IMR-90 (cell line): ENCODE results near the gene UBE2D4. TPM values are rescaled to one million over a fixed set of nuclear protein-coding genes. Genes with fewer than 3 reads are reported as not detected.
A peak's percentile ranks its signal among the peaks of the same experiment; 100 is the strongest.
"Not testable (repeated sequence)": the region's sequence is repeated elsewhere in the genome, so short reads cannot be mapped to it uniquely, and the experiment has no call there.

Source experiments
- ATAC-seq: fragments of 200-7000 bp; cut with Tn5 transposase; 2 replicates; pipeline ENCODE4 v1.9.1; 2020; ENCODE audit warnings: low read depth, mild to moderate bottlenecking, moderate library complexity
- BruUV-seq: library from RNA; stranded (reverse); fragments of 400-500 nt; replicated peaks from 2 replicates; lab custom pipeline; 2021; lab: Mats Ljungman, UMichigan
- CTCF ChIA-PET: fragments of 300-600 bp; formaldehyde crosslinking; extraction: SDS; loops from one replicate; lab custom pipeline; 2021; ENCODE audit warnings: antibody characterized with exemption; lab: Yijun Ruan, JAX
- POLR2A ChIA-PET: fragments of 300-600 bp; sonication (Branson Sonifier 250); formaldehyde crosslinking; loops from one replicate; lab custom pipeline; 2022; ENCODE audit warnings: antibody characterized with exemption; ENCODE audit not compliant: unreplicated experiment; lab: Charles Lee
- DNase-seq: peaks from one replicate; pipeline ENCODE4 v3.0.0; 2013
- H2AFZ ChIP-seq: replicated peaks from 2 replicates; pipeline ENCODE3; 2013; ENCODE audit warnings: low read length, mild to moderate bottlenecking; ENCODE audit not compliant: poor library complexity
- H2AK5ac ChIP-seq: 2 replicates; pipeline ENCODE4 v1.6.1; 2013; ENCODE audit warnings: low read depth, low read length, inconsistent platforms
- H2AK9ac ChIP-seq: replicated peaks from 2 replicates; pipeline ENCODE3; 2013; ENCODE audit warnings: mild to moderate bottlenecking, low read depth, low read length, moderate library complexity; ENCODE audit not compliant: poor library complexity
- H2BK120ac ChIP-seq: 2 replicates; pipeline ENCODE4 v1.6.1; 2013; ENCODE audit warnings: low read depth, low read length, inconsistent platforms
- H2BK15ac ChIP-seq: 3 replicates; pipeline ENCODE4 v1.6.1; 2013; ENCODE audit warnings: low read depth, low read length, inconsistent platforms
- H2BK20ac ChIP-seq: 2 replicates; pipeline ENCODE4 v1.6.1; 2013; ENCODE audit warnings: low read depth, mild to moderate bottlenecking, inconsistent platforms, low read length, moderate library complexity
- H2BK5ac ChIP-seq: 2 replicates; pipeline ENCODE4 v1.6.1; 2013; ENCODE audit warnings: mild to moderate bottlenecking, low read depth, low read length, inconsistent platforms; ENCODE audit not compliant: poor library complexity, severe bottlenecking
- H3K14ac ChIP-seq: replicated peaks from 2 replicates; pipeline ENCODE4 v1.6.1; 2013; ENCODE audit warnings: low read depth, low read length, inconsistent platforms
- H3K18ac ChIP-seq: 2 replicates; pipeline ENCODE4 v1.6.1; 2013; ENCODE audit warnings: low read depth, low read length, control low read depth
- H3K23ac ChIP-seq: 2 replicates; pipeline ENCODE4 v1.6.1; 2013; ENCODE audit warnings: low read depth, low read length, inconsistent platforms
- H3K27ac ChIP-seq: 2 replicates; pipeline ENCODE4 v1.5.1; 2013; ENCODE audit warnings: mild to moderate bottlenecking, control low read depth, low read length; ENCODE audit not compliant: insufficient read depth
- H3K27me3 ChIP-seq: 2 replicates; pipeline ENCODE4 v1.6.1; 2013; ENCODE audit warnings: low read length; ENCODE audit not compliant: control insufficient read depth, insufficient read depth
- H3K36me3 ChIP-seq: 2 replicates; pipeline ENCODE4 v1.6.1; 2013; ENCODE audit warnings: low read length, mixed read lengths; ENCODE audit not compliant: control insufficient read depth, insufficient read depth
- H3K4ac ChIP-seq: 2 replicates; pipeline ENCODE4 v1.6.1; 2013; ENCODE audit warnings: low read depth, low read length, inconsistent platforms
- H3K4me1 ChIP-seq: 2 replicates; pipeline ENCODE4 v1.6.1; 2013; ENCODE audit warnings: low read length, mixed read lengths; ENCODE audit not compliant: control insufficient read depth, insufficient read depth
- H3K4me2 ChIP-seq: 2 replicates; pipeline ENCODE4 v1.6.1; 2013; ENCODE audit warnings: low read depth, mild to moderate bottlenecking, control low read depth, low read length, moderate library complexity
- H3K4me3 ChIP-seq: 2 replicates; pipeline ENCODE4 v1.5.1; 2013; ENCODE audit warnings: low read depth, mild to moderate bottlenecking, control low read depth, low read length, moderate library complexity; ENCODE audit not compliant: insufficient read depth
- H3K56ac ChIP-seq: 2 replicates; pipeline ENCODE4 v1.6.1; 2013; ENCODE audit warnings: low read length, inconsistent platforms; ENCODE audit not compliant: insufficient read depth; ENCODE audit errors: extremely low read depth
- H3K79me1 ChIP-seq, 2 experiments: 2 replicates each; pipeline ENCODE4 v1.6.1; 2013; ENCODE audit warnings: low read length in 2 of 2, inconsistent platforms in 1 of 2, low read depth in 1 of 2
- H3K9ac ChIP-seq: 2 replicates; pipeline ENCODE4 v1.6.1; 2013; ENCODE audit warnings: low read depth, low read length, control low read depth
- H3K9me1 ChIP-seq: 2 replicates; pipeline ENCODE4 v1.6.1; 2013; ENCODE audit warnings: low read length, inconsistent platforms; ENCODE audit not compliant: insufficient read depth
- H3K9me3 ChIP-seq: 2 replicates; pipeline ENCODE4 v1.6.1; 2013; ENCODE audit warnings: low read length; ENCODE audit not compliant: control insufficient read depth, insufficient read depth
- H4K20me1 ChIP-seq: 2 replicates; pipeline ENCODE4 v1.6.1; 2013; ENCODE audit warnings: low read length, inconsistent platforms; ENCODE audit not compliant: insufficient read depth
- H4K5ac ChIP-seq: 2 replicates; pipeline ENCODE4 v1.6.1; 2013; ENCODE audit warnings: mild to moderate bottlenecking, low read depth, low read length, control low read depth
- H4K8ac ChIP-seq, 2 experiments: 2 replicates each; pipeline ENCODE4 v1.6.1; 2013; ENCODE audit warnings: low read depth in 2 of 2, low read length in 2 of 2, control low read depth in 1 of 2, inconsistent platforms in 1 of 2
- H4K91ac ChIP-seq: 2 replicates; pipeline ENCODE4 v1.6.1; 2013; ENCODE audit warnings: low read depth, low read length, inconsistent platforms; ENCODE audit not compliant: insufficient read depth
- CTCF ChIP-seq: conservative IDR thresholded peaks from 2 replicates; pipeline ENCODE4 v1.5.1; 2012; ENCODE audit warnings: mild to moderate bottlenecking, low read depth, low read length, improper control_type of control experiment
- MAZ ChIP-seq: IDR thresholded peaks from 2 replicates; pipeline ENCODE4 v1.6.1; 2012; ENCODE audit warnings: low read depth, mild to moderate bottlenecking, low read length, improper control_type of control experiment, moderate library complexity, borderline replicate concordance
- RAD21 ChIP-seq: IDR thresholded peaks from 2 replicates; pipeline ENCODE4 v1.6.1; 2012; ENCODE audit warnings: low read length, improper control_type of control experiment
- SMC3 ChIP-seq: fragments of 150-350 bp; IDR thresholded peaks from 2 replicates; pipeline ENCODE4 v1.6.1; 2016; ENCODE audit warnings: low read depth, mild to moderate bottlenecking, antibody characterized with exemption, low read length, moderate library complexity
- WGBS, 2 experiments: methylation state at CpG; one replicate each; pipeline versions ENCODE4 v1.1.5 to v1.1.7; 2013; ENCODE audit warnings: missing lambda C conversion rate in 2 of 2; ENCODE audit not compliant: insufficient read length in 1 of 2; ENCODE audit errors: extremely low coverage in 2 of 2; 5-methylcytosine and 5-hydroxymethylcytosine counted together
- dilution Hi-C: fragments of 300-500 bp; cut with HindIII; formaldehyde crosslinking; loops from one replicate; pipeline ENCODE4 v1.14.3; 2018; ENCODE audit warnings: low sequenced_read_pairs; ENCODE audit not compliant: unreplicated experiment
- in situ Hi-C: fragments of 300-500 bp; cut with MboI; formaldehyde crosslinking; loops from 3 replicates; pipeline ENCODE4 v1.14.3; 2019; ENCODE audit warnings: low sequenced_read_pairs, inconsistent platforms, mixed read lengths
- intact Hi-C: fragments of 100-400 bp; cut with micrococcal nuclease; formaldehyde crosslinking; loops from 2 replicates; pipeline ENCODE4 v1.10.0; 2022
- polyA plus RNA-seq, 3 experiments: library from polyadenylated mRNA; depleted of rRNA; stranded (reverse); fragments of >200 nt; gene quantifications; 2 replicates each; pipeline ENCODE4 v1.2.3, GENCODE V29; 2012; ENCODE audit warnings: low replicate concordance in 1 of 3
- total RNA-seq: library from RNA; depleted of rRNA; stranded (reverse); fragments of >200 nt; gene quantifications from 2 replicates; pipeline ENCODE4 v1.2.3, GENCODE V29; 2012

UBE2D4 gene
- total and polyA plus RNA-seq, 2 of the 4 experiments (the other 2 are of a cell fraction) = 9.7 to 10.5 TPM

- ATAC-seq = peak; percentile 99
- BruUV-seq, H3K4me1 ChIP-seq, H2AFZ ChIP-seq, H2AK9ac ChIP-seq, H3K27ac ChIP-seq, CTCF ChIA-PET, dilution Hi-C loops, H3K36me3 ChIP-seq, H3K9ac ChIP-seq, H3K18ac ChIP-seq, in situ Hi-C loops, H2BK120ac ChIP-seq, POLR2A ChIA-PET, H2AK5ac ChIP-seq, intact Hi-C loops, H3K4me3 ChIP-seq, H4K20me1 ChIP-seq, H3K79me1 ChIP-seq, H2BK20ac ChIP-seq, H3K23ac ChIP-seq, H4K5ac ChIP-seq, H3K4me2 ChIP-seq, H3K9me3 ChIP-seq, H2BK5ac ChIP-seq, H3K56ac ChIP-seq, H3K9me1 ChIP-seq, H3K4ac ChIP-seq, H3K27me3 ChIP-seq, H4K91ac ChIP-seq, H4K8ac ChIP-seq, H2BK15ac ChIP-seq, H3K14ac ChIP-seq: not testable (repeated sequence)
- peak; percentile 57 for DNase-seq
- WGBS, 2 experiments = no CpG with 5 or more reads among the region's 33 CpGs
- TF ChIP-seq MAZ (peak; percentile 69; the same call in 1 of the 2 replicates), CTCF (peak; percentile 48), RAD21 (peak; percentile 45), SMC3 (peak; percentile 26; the same call in 1 of the 2 replicates)
Observed at GRCh38 chr7:43985904-43986864, 59.9 kb downstream of the UBE2D4 start.

- dilution Hi-C loops, intact Hi-C loops: not testable (repeated sequence)
Observed at GRCh38 chr7:43987476-43987875, 61.2 kb downstream of the UBE2D4 start.

More at GRCh38 chr7:43987476-43987875, 61.2 kb downstream of the UBE2D4 start:
- H3K9me1 ChIP-seq, H4K91ac ChIP-seq, H3K18ac ChIP-seq, H2AK9ac ChIP-seq, H3K27me3 ChIP-seq, H4K5ac ChIP-seq, H4K20me1 ChIP-seq, H3K27ac ChIP-seq, H3K56ac ChIP-seq, H3K79me1 ChIP-seq, H3K4me1 ChIP-seq, H3K4me3 ChIP-seq, H2BK20ac ChIP-seq, H3K4ac ChIP-seq, in situ Hi-C loops, H3K36me3 ChIP-seq, H2AFZ ChIP-seq, H3K4me2 ChIP-seq, H2BK5ac ChIP-seq, H3K9me3 ChIP-seq, H2BK120ac ChIP-seq, CTCF ChIA-PET, H2AK5ac ChIP-seq, BruUV-seq, DNase-seq, ATAC-seq, H2BK15ac ChIP-seq, H3K14ac ChIP-seq, POLR2A ChIA-PET, H3K9ac ChIP-seq, H4K8ac ChIP-seq, H3K23ac ChIP-seq: not testable (repeated sequence)
- WGBS, 2 experiments = no CpG with 5 or more reads among the region's 9 CpGs
